Measurements from ENCODE around the gene SCUBE1. TPM values are rescaled to one million over a fixed set of nuclear protein-coding genes. Genes with fewer than 3 reads are reported as not detected.

Gene SCUBE1
- total and polyA plus RNA-seq, 2 of the 8 experiments (the other 6 are each of a cell fraction or from before 2014, with no cell fraction given): 2.3 to 4.9 TPM

DNA sequence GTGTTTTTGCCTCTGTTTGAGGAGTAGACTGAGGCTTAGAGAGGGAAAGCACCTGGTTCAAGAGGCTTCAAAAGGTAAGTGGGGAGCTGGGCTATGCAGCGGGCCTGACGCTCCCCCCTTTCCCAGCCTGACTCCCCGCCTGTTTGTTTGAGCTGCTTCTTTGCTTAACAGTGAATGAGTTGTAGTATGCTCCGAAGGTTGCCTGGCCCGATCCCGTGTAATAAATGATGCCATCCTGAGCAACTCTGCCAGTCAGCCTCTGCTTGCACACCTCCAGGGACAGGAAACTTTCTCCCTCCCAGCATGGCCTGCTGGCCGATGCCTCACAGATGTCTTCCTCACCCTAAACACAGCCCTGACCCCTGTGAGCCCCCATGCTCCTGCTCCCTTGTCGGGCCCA lies 110.7 kb downstream of the SCUBE1 start (continued):
- no peak for TF ChIP-seq ASH2L (IDR thresholded peaks at IDR 0.05; ENCODE audit: low read length)
- TF ChIP-seq NANOG (IDR thresholded peaks at IDR 0.05; ENCODE audit: insufficient read depth, low read depth, low read length, poor library complexity, severe bottlenecking): no peak
- TF ChIP-seq BRCA1 (IDR thresholded peaks at IDR 0.05; ENCODE audit: low read depth, low read length): no peak
- TF ChIP-seq, protein P1, sequence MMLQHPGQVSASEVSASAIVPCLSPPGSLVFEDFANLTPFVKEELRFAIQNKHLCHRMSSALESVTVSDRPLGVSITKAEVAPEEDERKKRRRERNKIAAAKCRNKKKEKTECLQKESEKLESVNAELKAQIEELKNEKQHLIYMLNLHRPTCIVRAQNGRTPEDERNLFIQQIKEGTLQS (IDR thresholded peaks at IDR 0.05; ENCODE audit: insufficient read depth, low read depth, low read length): no peak
- no peak for TF ChIP-seq CREB1 (IDR thresholded peaks at IDR 0.05)
